ENCODE results near the gene ZNF662. TPM values are rescaled to one million over a fixed set of nuclear protein-coding genes. Genes with fewer than 3 reads are reported as not detected.

The ZNF662 gene
- total RNA-seq, 4 donors from 2014 or later = 2.2 to 6.0 (median 4.9) TPM

GRCh38 chr3:42884324-42884723 is 21.6 kb upstream of the ZNF662 start:
- Histone ChIP-seq H3K4me3 (no peak overlapping the region), H3K9me3 (no peaks in the 10 kb centered on the region), H3K27ac (no peak overlapping the region), H3K36me3 (no peaks in the 10 kb centered on the region), H3K27me3 (peaks cover 3% of the 10 kb centered on the region), H3K4me1 (peaks cover 3 to 10% (median 7%) of the 10 kb centered on the region in 4 donors)
- in situ Hi-C loops (cut with MboI; ENCODE audit: low pct_ligation_motif_present in 1 of 4, low pct_unique_long_range_greater_than_20kb in 1 of 4, low sequenced_read_pairs in 3 of 4) (loop anchor here in 1 of 4 donors (25.0 kb wide), 1 partner anchor 647 kb away; no protein-coding TSS in a partner anchor), intact Hi-C loops (cut with DNase I; ENCODE audit: low total_unique reads) (no loop called here)
- no peak for DNase-seq
- no peak for TF ChIP-seq CTCF (IDR thresholded peaks at IDR 0.05)
- TF ChIP-seq POLR2AphosphoS5 (IDR thresholded peaks at IDR 0.05) = no peak
- no peak for TF ChIP-seq POLR2A (IDR thresholded peaks at IDR 0.05)
- no peak for TF ChIP-seq EP300 (IDR thresholded peaks at IDR 0.05; ENCODE audit: low read depth)
- WGBS, 2 donors (ENCODE audit: low coverage in 1 of 2) = 64% methylated on average over 2 of the region's 2 CpGs

GRCh38 chr3:42886294-42886822 is 19.6 kb upstream of the ZNF662 start:
- H3K27ac ChIP-seq = no peak overlapping the region
- H3K36me3 ChIP-seq = no peaks in the 10 kb centered on the region
- in situ Hi-C loops (cut with MboI; ENCODE audit: low pct_ligation_motif_present in 1 of 4, low pct_unique_long_range_greater_than_20kb in 1 of 4, low sequenced_read_pairs in 3 of 4) = loop anchor here in 1 of 4 donors (25.0 kb wide), 1 partner anchor 649 kb away; no protein-coding TSS in a partner anchor
- peaks cover 0 to 1% (median under 1%) of the 10 kb centered on the region in 4 donors for H3K4me1 ChIP-seq
- DNase-seq = no peak
- intact Hi-C loops (cut with DNase I; ENCODE audit: low total_unique reads) = no loop called here
- H3K9me3 ChIP-seq = no peaks in the 10 kb centered on the region
- TF ChIP-seq EP300 (IDR thresholded peaks at IDR 0.05; ENCODE audit: low read depth) (no peak), CTCF (IDR thresholded peaks at IDR 0.05) (no peak), POLR2AphosphoS5 (IDR thresholded peaks at IDR 0.05) (no peak), POLR2A (IDR thresholded peaks at IDR 0.05) (no peak)
- H3K4me3 ChIP-seq = no peak overlapping the region
- peaks cover 3% of the 10 kb centered on the region for H3K27me3 ChIP-seq
- 63 to 73% methylated on average over 1 of the region's 1 CpG for WGBS, 2 donors (ENCODE audit: low coverage in 1 of 2)

- intact Hi-C loops (cut with DNase I; ENCODE audit: low total_unique reads) = no loop called here
- H3K27me3 ChIP-seq = peaks cover 3% of the 10 kb centered on the region
- H3K36me3 ChIP-seq = no peaks in the 10 kb centered on the region
- in situ Hi-C loops (cut with MboI; ENCODE audit: low pct_ligation_motif_present in 1 of 4, low pct_unique_long_range_greater_than_20kb in 1 of 4, low sequenced_read_pairs in 3 of 4) = loop anchor here in 1 of 4 donors (25.0 kb wide), 1 partner anchor 650 kb away; no protein-coding TSS in a partner anchor
- DNase-seq = no peak
- no peak overlapping the region for H3K27ac ChIP-seq
- H3K9me3 ChIP-seq = no peaks in the 10 kb centered on the region
- no peaks in the 10 kb centered on the region for H3K4me1 ChIP-seq
- H3K4me3 ChIP-seq = no peak overlapping the region
- no peak for TF ChIP-seq CTCF (IDR thresholded peaks at IDR 0.05)
- TF ChIP-seq POLR2AphosphoS5 (IDR thresholded peaks at IDR 0.05) = no peak
- TF ChIP-seq EP300 (IDR thresholded peaks at IDR 0.05; ENCODE audit: low read depth) = no peak
- no peak for TF ChIP-seq POLR2A (IDR thresholded peaks at IDR 0.05)
- 72 to 75% methylated on average over 1 to 3 of the region's 3 CpGs for WGBS, 2 donors (ENCODE audit: low coverage in 1 of 2)
Observed at GRCh38 chr3:42887084-42887483, 18.9 kb upstream of the ZNF662 start.

- Histone ChIP-seq H3K27me3 (peaks cover 3% of the 10 kb centered on the region), H3K27ac (no peak overlapping the region), H3K9me3 (no peaks in the 10 kb centered on the region), H3K36me3 (no peaks in the 10 kb centered on the region), H3K4me3 (no peak overlapping the region), H3K4me1 (no peaks in the 10 kb centered on the region)
- 52 to 75% methylated on average over 2 of the region's 2 CpGs for WGBS, 2 donors (ENCODE audit: low coverage in 1 of 2)
- in situ Hi-C loops (cut with MboI; ENCODE audit: low pct_ligation_motif_present in 1 of 4, low pct_unique_long_range_greater_than_20kb in 1 of 4, low sequenced_read_pairs in 3 of 4) (loop anchor here in 1 of 4 donors (25.0 kb wide), 1 partner anchor 654 kb away; no protein-coding TSS in a partner anchor), intact Hi-C loops (cut with DNase I; ENCODE audit: low total_unique reads) (no loop called here)
- no peak for DNase-seq
- TF ChIP-seq CTCF (IDR thresholded peaks at IDR 0.05) (no peak), EP300 (IDR thresholded peaks at IDR 0.05; ENCODE audit: low read depth) (no peak), POLR2AphosphoS5 (IDR thresholded peaks at IDR 0.05) (no peak), POLR2A (IDR thresholded peaks at IDR 0.05) (no peak)
Observed at GRCh38 chr3:42891042-42891441, 14.9 kb upstream of the ZNF662 start.

All from transverse colon (tissue), 4 donors.